Caki2 (cell line): ENCODE measurements around the gene SAMD9L. TPM values are rescaled to one million over a fixed set of nuclear protein-coding genes. Genes with fewer than 3 reads are reported as not detected.

Experiments
- DNase-seq: peaks from one replicate; pipeline ENCODE4 v3.0.0-alpha.2; 2015; ENCODE audit warnings: low read depth
- in situ Hi-C: cut with HindIII; loops from 2 replicates; pipeline ENCODE4 v1.10.0; 2016; ENCODE audit warnings: low sequenced_read_pairs, low pct_unique_long_range_greater_than_20kb, mixed read lengths
- total RNA-seq: library from RNA; depleted of rRNA; stranded (reverse); fragments of >200 nt; shearing (Covaris generic); gene quantifications from 2 replicates; pipeline ENCODE4 v1.2.3, GENCODE V29; 2014; ENCODE audit warnings: low replicate concordance; rRNA removed

The SAMD9L gene
- total RNA-seq: 0.17 and 1.0 TPM in 2 replicates

- in situ Hi-C loops: no loop called here
- DNase-seq: no peak
Measured at GRCh38 chr7:93148144-93148543, at the start of gene SAMD9L. Gene SAMD9L, minus strand, starts transcription at chr7:93148385. Its CDS starts 12,414 bp downstream, at chr7:93135971.

- in situ Hi-C loops: no loop called here
- DNase-seq: no peak
Measured at GRCh38 chr7:93196336-93196735, 48.2 kb upstream of the SAMD9L start.

GRCh38 chr7:93194386-93194785 lies 46.2 kb upstream of the SAMD9L start:
- DNase-seq: peak; percentile 6

GRCh38 chr7:93188870-93189634 lies 40.9 kb upstream of the SAMD9L start:
- no peak for DNase-seq
- in situ Hi-C loops: no loop called here

More at GRCh38 chr7:93194386-93194785, 46.2 kb upstream of the SAMD9L start:
- in situ Hi-C loops: no loop called here

GRCh38 chr7:93185303-93186027 lies 37.3 kb upstream of the SAMD9L start:
- DNase-seq: no peak

GRCh38 chr7:93179173-93179572 lies 31.0 kb upstream of the SAMD9L start:
- in situ Hi-C loops: no loop called here
- DNase-seq: no peak

More at GRCh38 chr7:93185303-93186027, 37.3 kb upstream of the SAMD9L start:
- in situ Hi-C loops: no loop called here

- in situ Hi-C loops: no loop called here
- no peak for DNase-seq
Measured at GRCh38 chr7:93178213-93178612, 30.0 kb upstream of the SAMD9L start.

- DNase-seq: no peak
- in situ Hi-C loops: no loop called here
Measured at GRCh38 chr7:93176992-93177580, 28.9 kb upstream of the SAMD9L start.

- in situ Hi-C loops: no loop called here
Measured at GRCh38 chr7:93175219-93175618, 27.0 kb upstream of the SAMD9L start.

GRCh38 chr7:93172683-93173082 lies 24.5 kb upstream of the SAMD9L start:
- DNase-seq: no peak
- in situ Hi-C loops: no loop called here

More at GRCh38 chr7:93175219-93175618, 27.0 kb upstream of the SAMD9L start:
- DNase-seq: no peak

GRCh38 chr7:93171606-93172226 lies 23.5 kb upstream of the SAMD9L start:
- in situ Hi-C loops: no loop called here

GRCh38 chr7:93165447-93165846 lies 17.3 kb upstream of the SAMD9L start:
- in situ Hi-C loops: no loop called here
- DNase-seq: peak; percentile 25

More at GRCh38 chr7:93171606-93172226, 23.5 kb upstream of the SAMD9L start:
- no peak for DNase-seq

GRCh38 chr7:93164766-93165165 lies 16.6 kb upstream of the SAMD9L start:
- no peak for DNase-seq
- in situ Hi-C loops: no loop called here

- DNase-seq: no peak
- in situ Hi-C loops: no loop called here
Measured at GRCh38 chr7:93161181-93161762, 13.1 kb upstream of the SAMD9L start.

- DNase-seq: no peak
- in situ Hi-C loops: no loop called here
Measured at GRCh38 chr7:93160410-93160809, 12.2 kb upstream of the SAMD9L start.

- in situ Hi-C loops: no loop called here
- no peak for DNase-seq
Measured at GRCh38 chr7:93159490-93159889, 11.3 kb upstream of the SAMD9L start.

GRCh38 chr7:93156884-93157283 lies 8.7 kb upstream of the SAMD9L start:
- in situ Hi-C loops: no loop called here
- DNase-seq: no peak

GRCh38 chr7:93150200-93150835 lies 2.1 kb upstream of the SAMD9L start:
- in situ Hi-C loops: no loop called here

More at GRCh38 chr7:93150200-93150835, 2.1 kb upstream of the SAMD9L start:
- no peak for DNase-seq
